Stomach (tissue), 9 donors: ENCODE results near the gene MRPS30. TPM values are rescaled to one million over a fixed set of nuclear protein-coding genes. Genes with fewer than 3 reads are reported as not detected.
"Not testable (repeated sequence)": the region's sequence is repeated elsewhere in the genome, so short reads cannot be mapped to it uniquely, and the experiment has no call there.

Experiments
- DNase-seq, 2 donors: peaks; one replicate each; pipeline versions ENCODE4 v3.0.0 to v3.0.0-alpha.2; 2013 to 2019
- H3K27ac ChIP-seq, 5 donors: fragments of 200-600 bp in 4 of 5; sonication (generic) in 4 of 5; one replicate each; pipeline ENCODE4 v1.5.1; 2013 to 2019; ENCODE audit warnings: mild to moderate bottlenecking in 1 of 5, moderate library complexity in 1 of 5
- H3K27me3 ChIP-seq, 3 donors: fragments of 200-600 bp; sonication (generic); one replicate each; pipeline ENCODE4 v1.5.1; 2017 to 2019; ENCODE audit warnings: mixed run types in 1 of 3
- H3K36me3 ChIP-seq, 4 donors: fragments of 200-600 bp; sonication (generic); 1 replicate in 3 of 4; 2 replicates in 1 of 4; pipeline ENCODE4 v1.5.1; 2016 to 2019
- H3K4me1 ChIP-seq, 4 donors: fragments of 200-600 bp; sonication (generic); one replicate each; pipeline ENCODE4 v1.5.1; 2016 to 2019
- H3K4me3 ChIP-seq, 4 donors: fragments of 200-600 bp; sonication (generic) in 3 of 4; one replicate each; pipeline ENCODE4 v1.5.1; 2016 to 2019; ENCODE audit warnings: mild to moderate bottlenecking in 1 of 4
- H3K9me3 ChIP-seq, 4 donors: fragments of 200-600 bp; sonication (generic); one replicate each; pipeline ENCODE4 v1.5.1; 2016 to 2019
- CTCF ChIP-seq, 7 experiments: fragments of 450-650 bp in 4 of 7; fragments of 200-600 bp in 3 of 7; sonication (generic) in 3 of 7; IDR thresholded peaks; one replicate each; pipeline ENCODE4 v1.5.1; 2016 to 2019; ENCODE audit warnings: antibody characterized with exemption in 7 of 7, control low read depth in 2 of 7, mild to moderate bottlenecking in 1 of 7
- EP300 ChIP-seq: sonication (generic); formaldehyde crosslinking; IDR thresholded peaks from one replicate; pipeline ENCODE4 v1.6.1; 2017; ENCODE audit warnings: antibody characterized with exemption
- POLR2A ChIP-seq, 4 donors: fragments of 450-650 bp; IDR thresholded peaks; one replicate each; pipeline ENCODE4 v1.6.1; 2016; ENCODE audit warnings: antibody characterized with exemption in 4 of 4, control low read depth in 2 of 4, mild to moderate bottlenecking in 1 of 4, moderate library complexity in 1 of 4
- POLR2AphosphoS5 ChIP-seq, 3 donors: sonication (generic); formaldehyde crosslinking; IDR thresholded peaks; one replicate each; pipeline ENCODE4 v1.6.1; 2016; ENCODE audit warnings: antibody characterized with exemption in 3 of 3
- WGBS, 5 donors: extraction: QIAGEN DNeasy Blood & Tissue Kit in 3 of 5; methylation state at CpG; one replicate each; pipeline versions ENCODE4 v1.1.5 to v1.1.7; 2013 to 2018; 5-methylcytosine and 5-hydroxymethylcytosine counted together
- intact Hi-C: fragments of 100-400 bp; cut with DNase I; formaldehyde crosslinking; loops from one replicate; pipeline ENCODE4 v1.15.1; 2023; ENCODE audit warnings: low total_unique reads
- polyA plus RNA-seq, 3 donors: library from polyadenylated mRNA; stranded (reverse); fragments of 200-250 nt; gene quantifications; one replicate each; pipeline ENCODE4 v1.2.3, GENCODE V29; 2013
- total RNA-seq, 5 donors: library from RNA; depleted of rRNA; stranded (reverse); fragments of >200 nt; gene quantifications; one replicate each; pipeline versions ENCODE4 v1.1.0 to v1.2.3, GENCODE V29; 2014 to 2016
- donor health status: healthy with polysubstance abuse.
- donor health status: Bipolar disorder and iron deficiency.
- donor health status: healthy.

Gene MRPS30
- total and polyA plus RNA-seq, 8 donors, result 9.3 to 91.5 (median 31.2) TPM

- Histone ChIP-seq H3K27me3 (no peaks in the 10 kb centered on the region), H3K9me3 (no peaks in the 10 kb centered on the region), H3K4me3 (no peak overlapping the region), H3K4me1 (no peaks in the 10 kb centered on the region), H3K27ac (no peak overlapping the region), H3K36me3 (no peaks in the 10 kb centered on the region)
- intact Hi-C loops, result loop anchor here (10.0 kb wide), 1 partner anchor 236 kb away; no protein-coding TSS in a partner anchor
- TF ChIP-seq CTCF (IDR thresholded peaks at IDR 0.05), result no peak
- no peak for TF ChIP-seq EP300
- DNase-seq, result peak in 1 of 2 donors; percentile 38
- 48 to 62% (median 53%) methylated on average over 6 of the region's 6 CpGs for WGBS, 5 donors
Observed at GRCh38 chr5:44770780-44771717, 37.7 kb upstream of the MRPS30 start.

GRCh38 chr5:44772397-44772796 is 36.4 kb upstream of the MRPS30 start:
- H3K27ac ChIP-seq, DNase-seq, H3K4me3 ChIP-seq, H3K9me3 ChIP-seq, H3K36me3 ChIP-seq, H3K27me3 ChIP-seq, H3K4me1 ChIP-seq: not testable (repeated sequence)
- 91 to 95% (median 94%) methylated on average over 11 of the region's 11 CpGs for WGBS, 5 donors
- intact Hi-C loops, result loop anchor here (10.0 kb wide), 1 partner anchor 238 kb away; no protein-coding TSS in a partner anchor

GRCh38 chr5:44774279-44774880 is 34.4 kb upstream of the MRPS30 start:
- Histone ChIP-seq H3K9me3 (no peaks in the 10 kb centered on the region), H3K4me1 (no peaks in the 10 kb centered on the region), H3K4me3 (no peak overlapping the region), H3K27ac (no peak overlapping the region), H3K36me3 (no peaks in the 10 kb centered on the region), H3K27me3 (no peaks in the 10 kb centered on the region)
- intact Hi-C loops, result loop anchor here (10.0 kb wide), 1 partner anchor 240 kb away; no protein-coding TSS in a partner anchor
- TF ChIP-seq EP300 (no peak), CTCF (IDR thresholded peaks at IDR 0.05) (peak in 4 of 7 experiments; percentile 17 to 50 (median 41)), POLR2A (IDR thresholded peaks at IDR 0.05) (no peak)
- WGBS, 5 donors, result 11 to 14% (median 14%) methylated on average over 1 of the region's 1 CpG
- DNase-seq, result peak in 1 of 2 donors; percentile 78

- no peaks in the 10 kb centered on the region for H3K9me3 ChIP-seq
- WGBS, 5 donors, result 85 to 96% (median 95%) methylated on average over 3 to 4 of the region's 4 CpGs
- H3K27ac ChIP-seq, result no peak overlapping the region
- H3K4me3 ChIP-seq, result no peak overlapping the region
- intact Hi-C loops, result loop anchor here (10.0 kb wide), 1 partner anchor 244 kb away; no protein-coding TSS in a partner anchor
- no peaks in the 10 kb centered on the region for H3K4me1 ChIP-seq
- no peaks in the 10 kb centered on the region for H3K27me3 ChIP-seq
- TF ChIP-seq POLR2A (IDR thresholded peaks at IDR 0.05) (no peak), CTCF (IDR thresholded peaks at IDR 0.05) (no peak), EP300 (no peak), POLR2AphosphoS5 (IDR thresholded peaks at IDR 0.05) (no peak)
- H3K36me3 ChIP-seq, result no peaks in the 10 kb centered on the region
- no peak for DNase-seq
Observed at GRCh38 chr5:44779167-44779566, 29.6 kb upstream of the MRPS30 start.
